Measurements from ENCODE around the gene SYNJ2BP. TPM values are rescaled to one million over a fixed set of nuclear protein-coding genes. Genes with fewer than 3 reads are reported as not detected.

The SYNJ2BP gene
- total RNA-seq, 1 experiment from 2014 or later = 19.0 TPM

Other genes starting within 250 kb of the SYNJ2BP start
- not detected for gene SLC8A3, start 228.1 kb downstream of the SYNJ2BP start, total RNA-seq (2021; ENCODE audit: unreplicated experiment)
- gene COX16, start 57.4 kb downstream of the SYNJ2BP start, total RNA-seq (2021; ENCODE audit: unreplicated experiment) = 52.4 TPM
- gene ADAM21, start 35.1 kb upstream of the SYNJ2BP start, total RNA-seq (2021; ENCODE audit: unreplicated experiment) = 0.98 TPM
- 0.57 TPM for gene ADAM20, start 117.9 kb upstream of the SYNJ2BP start, total RNA-seq (2021; ENCODE audit: unreplicated experiment)
- gene MED6, start 183.6 kb upstream of the SYNJ2BP start, total RNA-seq (2021; ENCODE audit: unreplicated experiment) = 39.6 TPM
- gene TTC9, start 224.8 kb upstream of the SYNJ2BP start, total RNA-seq (2021; ENCODE audit: unreplicated experiment) = 2.4 TPM